GM12878 (cell line): ENCODE results near the gene KLK5. TPM values are rescaled to one million over a fixed set of nuclear protein-coding genes. Genes with fewer than 3 reads are reported as not detected.

Experiments used
- ATAC-seq: fragments of 200-7000 bp; cut with Tn5 transposase; 3 replicates; pipeline ENCODE4 v1.9.1; 2020; ENCODE audit warnings: mild to moderate bottlenecking, moderate library complexity
- BruUV-seq: library from RNA; stranded (reverse); fragments of 400-500 nt; replicated peaks from 2 replicates; lab custom pipeline; 2021; lab: Mats Ljungman, UMichigan
- CTCF ChIA-PET: fragments of 300-600 bp; sonication (Branson Sonifier 250); formaldehyde crosslinking; extraction: SDS; loops from one replicate; lab custom pipeline; 2021; ENCODE audit warnings: inconsistent platforms; lab: Yijun Ruan, JAX
- POLR2A ChIA-PET: fragments of 350-600 bp; formaldehyde crosslinking; extraction: SDS; loops from one replicate; lab custom pipeline; 2021; ENCODE audit warnings: inconsistent platforms; lab: Charles Lee
- RAD21 ChIA-PET: fragments of 300-600 bp; sonication (Branson Sonifier 250); formaldehyde crosslinking; loops from one replicate; lab custom pipeline; 2023; ENCODE audit warnings: antibody characterized with exemption; ENCODE audit not compliant: unreplicated experiment; lab: Charles Lee
- SMC1A ChIA-PET: fragments of 300-600 bp; sonication (Branson Sonifier 250); formaldehyde crosslinking; loops from one replicate; lab custom pipeline; 2023; ENCODE audit not compliant: unreplicated experiment, uncharacterized antibody; lab: Charles Lee
- DNase-seq: peaks from one replicate; pipeline ENCODE4 v3.0.0-alpha.2; 2011; ENCODE audit warnings: low read depth, low spot score
- FAIRE-seq: peaks from 3 replicates; lab custom pipeline; 2011; peaks lifted over from hg19 to GRCh38; lab: Jason Lieb, UNC
- H2AFZ ChIP-seq: 2 replicates; pipeline ENCODE4 v1.6.0; 2011; ENCODE audit warnings: low read depth, low read length, control low read depth; ENCODE audit not compliant: control insufficient read depth
- H3K27ac ChIP-seq: 2 replicates; pipeline ENCODE4 v1.5.1; 2011; ENCODE audit warnings: control low read depth; ENCODE audit not compliant: control insufficient read depth, insufficient read depth
- H3K27me3 ChIP-seq, 2 experiments: replicated peaks in 1 of 2; 2 replicates each; pipeline versions ENCODE4 v1.6.0 to v1.6.1; 2011; ENCODE audit warnings: low read length in 1 of 2; ENCODE audit not compliant: control insufficient read depth in 2 of 2, insufficient read depth in 2 of 2
- H3K36me3 ChIP-seq, 2 experiments: 2 replicates each; pipeline ENCODE4 v1.5.1; 2011; ENCODE audit warnings: low read length in 1 of 2; ENCODE audit not compliant: control insufficient read depth in 2 of 2, insufficient read depth in 2 of 2
- H3K4me1 ChIP-seq: 2 replicates; pipeline ENCODE4 v1.6.1; 2011; ENCODE audit warnings: mild to moderate bottlenecking, low read length, moderate library complexity, mixed read lengths; ENCODE audit not compliant: control insufficient read depth, insufficient read depth
- H3K4me2 ChIP-seq: 2 replicates; pipeline ENCODE4 v1.6.0; 2011; ENCODE audit warnings: control low read depth; ENCODE audit not compliant: control insufficient read depth, insufficient read depth
- H3K4me3 ChIP-seq: fragments of 200-600 bp; sonication (generic); 2 replicates; pipeline ENCODE4 v1.5.1; 2016
- H3K79me2 ChIP-seq: 2 replicates; pipeline ENCODE4 v1.6.0; 2011; ENCODE audit warnings: low read length; ENCODE audit not compliant: control insufficient read depth, insufficient read depth
- H3K9ac ChIP-seq: 2 replicates; pipeline ENCODE4 v1.8.0; 2011; ENCODE audit warnings: low read length, control low read depth, mixed read lengths; ENCODE audit not compliant: control insufficient read depth, insufficient read depth
- H3K9me3 ChIP-seq: replicated peaks from 3 replicates; pipeline ENCODE4 v1.5.1; 2011; ENCODE audit warnings: mild to moderate bottlenecking, low read length; ENCODE audit not compliant: control insufficient read depth, insufficient read depth
- H4K20me1 ChIP-seq: 2 replicates; pipeline ENCODE4 v1.6.0; 2011; ENCODE audit not compliant: control insufficient read depth, insufficient read depth
- KLF5 ChIP-seq: fragments of 450-650 bp; IDR thresholded peaks from 2 replicates; pipeline ENCODE4 v1.6.1; 2014; ENCODE audit warnings: mild to moderate bottlenecking; ENCODE audit not compliant: partially characterized antibody
- MEF2B ChIP-seq: fragments of 450-650 bp; IDR thresholded peaks from 2 replicates; pipeline ENCODE4 v1.6.1; 2018; ENCODE audit warnings: mild to moderate bottlenecking, moderate library complexity; ENCODE audit not compliant: partially characterized antibody, poor library complexity, severe bottlenecking
- NBN ChIP-seq: fragments of 450-650 bp; IDR thresholded peaks from 2 replicates; pipeline ENCODE4 v1.6.1; 2016
- POLR2AphosphoS5 ChIP-seq: IDR thresholded peaks from 2 replicates; pipeline ENCODE4 v1.6.1; 2011; ENCODE audit warnings: mild to moderate bottlenecking, low read length, inconsistent platforms
- RAD51 ChIP-seq: fragments of 450-650 bp; IDR thresholded peaks from 2 replicates; pipeline ENCODE4 v1.6.1; 2016; ENCODE audit warnings: moderate library complexity, mild to moderate bottlenecking, inconsistent platforms
- RUNX3 ChIP-seq: IDR thresholded peaks from 2 replicates; pipeline ENCODE4 v1.6.1; 2012; ENCODE audit warnings: low read length, inconsistent platforms
- SMARCA5 ChIP-seq: fragments of 450-650 bp; IDR thresholded peaks from 2 replicates; pipeline ENCODE4 v1.6.1; 2017; ENCODE audit warnings: mild to moderate bottlenecking
- WGBS: methylation state at CpG from one replicate; pipeline ENCODE4 v1.1.6; 2016; ENCODE audit warnings: low lambda C conversion rate; ENCODE audit not compliant: insufficient replicate concordance, insufficient coverage; ENCODE audit errors: missing lambda C conversion rate; 5-methylcytosine and 5-hydroxymethylcytosine counted together
- in situ Hi-C: fragments of 300-500 bp; cut with MboI; formaldehyde crosslinking; loops from 9 replicates; pipeline ENCODE4 v1.14.3; 2018; ENCODE audit warnings: mixed read lengths
- intact Hi-C: fragments of 100-400 bp; cut with micrococcal nuclease; formaldehyde crosslinking; loops from one replicate; pipeline ENCODE4 v1.14.2; 2022; ENCODE audit not compliant: unreplicated experiment
- polyA plus RNA-seq, 11 experiments: library from polyadenylated mRNA; depleted of rRNA in 4 of 11; unstranded in 6 of 11; stranded (reverse) in 5 of 11; fragments of >200 nt; fragmentation: Nextera tagmentation in 4 of 11; fragmentation: Illumina TruSeq in 1 of 11; extraction: Ambion mirVana in 4 of 11; extraction: Trizol in 1 of 11; gene quantifications; 1 replicate in 1 of 11; 2 replicates in 10 of 11; pipeline versions ENCODE4 v1.2.1 to v1.2.3, GENCODE V29; 2011 to 2016; ENCODE audit warnings: inconsistent platforms in 2 of 11, missing spikeins in 2 of 11, low read depth in 1 of 11
- total RNA-seq, 4 experiments: library from RNA; depleted of rRNA in 3 of 4; stranded (reverse); fragments of >200 nt in 3 of 4; fragmentation: Illumina TruSeq in 1 of 4; extraction: Trizol in 1 of 4; gene quantifications; 2 replicates each; pipeline versions ENCODE4 v1.2.1 to v1.2.3, GENCODE V29; 2013 to 2021
- TF ChIP-seq, protein P1 (sequence below): fragments of 450-650 bp; IDR thresholded peaks from 2 replicates; pipeline ENCODE4 v1.6.1; 2017; ENCODE audit warnings: borderline replicate concordance
- TF ChIP-seq, protein P2 (sequence below): fragments of 450-650 bp; conservative IDR thresholded peaks from 2 replicates; pipeline ENCODE4 v1.6.1; 2017; ENCODE audit warnings: mild to moderate bottlenecking, moderate library complexity
- TF ChIP-seq, protein P3 (sequence below): fragments of 450-650 bp; IDR thresholded peaks from 2 replicates; pipeline ENCODE4 v1.6.1; 2017; ENCODE audit warnings: low read depth, mild to moderate bottlenecking, moderate library complexity
- TF ChIP-seq, protein P4 (sequence below): IDR thresholded peaks from 2 replicates; pipeline ENCODE4 v1.6.1; 2012; ENCODE audit warnings: low read length, inconsistent platforms

Gene KLK5
- total and polyA plus RNA-seq, 10 of the 15 experiments (the other 5 are each of a cell fraction or from before 2014, with no cell fraction given): 0.16 TPM; not detected in 9

DNA sequence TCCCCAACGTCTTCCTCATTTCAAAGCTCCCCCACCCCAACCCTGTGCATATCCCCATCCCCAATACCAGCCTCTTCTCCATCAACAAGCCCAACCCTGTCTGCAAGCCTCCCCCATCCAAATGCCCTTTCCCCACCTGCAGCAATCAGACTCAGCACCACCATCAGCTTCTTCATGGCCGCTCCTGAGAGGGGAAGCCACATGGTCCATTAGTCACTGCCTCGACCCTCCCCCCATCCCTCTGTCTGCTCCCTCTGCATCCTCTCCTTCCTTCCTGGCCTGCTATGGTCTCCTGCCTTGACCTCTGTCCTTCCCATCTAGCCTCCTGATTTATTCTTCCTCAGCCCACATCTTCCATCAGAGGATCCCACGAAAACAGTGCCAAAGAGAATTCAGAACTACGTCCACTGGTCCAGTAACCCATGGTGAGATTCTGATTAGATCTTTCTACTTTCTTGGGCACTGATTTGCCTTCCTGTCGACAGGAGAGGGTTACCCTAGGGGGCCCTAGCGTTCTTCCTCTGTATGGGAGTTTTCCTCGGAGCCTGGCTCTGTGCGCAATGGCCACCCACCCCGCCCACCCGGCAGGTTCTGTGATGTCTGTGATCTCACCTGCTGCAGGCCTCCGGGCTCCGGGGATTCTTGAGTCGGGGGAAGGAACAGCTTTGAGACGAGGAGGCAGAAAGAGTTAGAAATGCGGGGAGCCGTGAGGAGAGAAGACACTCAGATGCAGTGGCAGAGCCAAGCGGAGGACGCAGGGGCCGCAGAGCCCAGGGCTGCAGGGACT is 15.3 kb upstream of the KLK5 start:
- Histone ChIP-seq H2AFZ (no peak overlapping the region), H4K20me1 (no peaks in the 10 kb centered on the region), H3K4me2 (no peak overlapping the region), H3K36me3 (no peaks in the 10 kb centered on the region), H3K79me2 (no peaks in the 10 kb centered on the region), H3K9me3 (no peaks in the 10 kb centered on the region), H3K4me3 (no peak overlapping the region), H3K4me1 (no peaks in the 10 kb centered on the region), H3K27ac (no peak overlapping the region), H3K27me3 (peaks cover 2% of the 10 kb centered on the region in 2 experiments; a peak in 3 of 4 replicates), H3K9ac (no peak overlapping the region)
- ChIA-PET RAD21 (no interaction called here), POLR2A (no interaction called here), SMC1A (interaction anchor here (0.8 kb wide), 1 partner anchor 394 kb away, joined by 3 read pairs; no protein-coding TSS in a partner anchor), CTCF (no interaction called here)
- ATAC-seq (no peak), FAIRE-seq (no peak), DNase-seq (no peak)
- intact Hi-C loops: no loop called here
- in situ Hi-C loops: no loop called here
- 19% methylated on average over 16 of the region's 20 CpGs for WGBS
- TF ChIP-seq POLR2AphosphoS5 (no peak), RAD51 (no peak), KLF5 (no peak)
- BruUV-seq: no TSS peak

DNA sequence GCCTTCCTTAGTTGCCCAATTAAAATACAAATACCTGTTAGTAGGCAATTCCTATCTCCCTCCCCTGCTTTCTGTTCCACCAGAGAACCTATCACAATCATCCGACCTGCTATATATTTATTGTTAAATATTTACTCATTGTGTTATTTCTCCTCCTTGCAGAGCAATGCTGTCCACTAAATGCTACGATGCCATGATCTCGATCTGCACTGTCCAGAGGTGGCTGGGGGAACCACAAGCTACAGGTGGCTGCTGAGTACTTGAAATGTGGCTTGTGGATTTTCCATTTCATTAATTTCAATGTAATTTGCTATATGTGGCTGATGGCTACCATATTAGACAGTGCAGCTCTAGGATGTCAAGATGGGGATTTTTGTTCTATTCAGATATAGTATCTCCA is 11.4 kb upstream of the KLK5 start:
- ChIA-PET SMC1A (no interaction called here), POLR2A (no interaction called here), CTCF (no interaction called here), RAD21 (no interaction called here)
- WGBS: 4% methylated on average over 3 of the region's 3 CpGs
- H3K4me2 ChIP-seq: no peak overlapping the region
- in situ Hi-C loops (no loop called here), intact Hi-C loops (no loop called here)
- no peaks in the 10 kb centered on the region; a peak in 2 of 4 replicates for H3K27me3 ChIP-seq
- no peak for DNase-seq
- no TSS peak for BruUV-seq
- no peaks in the 10 kb centered on the region for H3K36me3 ChIP-seq
- no peak overlapping the region for H3K4me3 ChIP-seq
- no peaks in the 10 kb centered on the region for H4K20me1 ChIP-seq
- no peak overlapping the region for H2AFZ ChIP-seq
- H3K9me3 ChIP-seq: no peaks in the 10 kb centered on the region; the same call in 2 of the 3 replicates
- H3K9ac ChIP-seq: no peak overlapping the region
- no peak for FAIRE-seq
- no peaks in the 10 kb centered on the region for H3K4me1 ChIP-seq
- H3K79me2 ChIP-seq: no peaks in the 10 kb centered on the region
- H3K27ac ChIP-seq: no peak overlapping the region
- ATAC-seq: no peak
- TF ChIP-seq NBN (no peak), SMARCA5 (no peak), MEF2B (no peak), RUNX3 (no peak)
- TF ChIP-seq, protein P1, sequence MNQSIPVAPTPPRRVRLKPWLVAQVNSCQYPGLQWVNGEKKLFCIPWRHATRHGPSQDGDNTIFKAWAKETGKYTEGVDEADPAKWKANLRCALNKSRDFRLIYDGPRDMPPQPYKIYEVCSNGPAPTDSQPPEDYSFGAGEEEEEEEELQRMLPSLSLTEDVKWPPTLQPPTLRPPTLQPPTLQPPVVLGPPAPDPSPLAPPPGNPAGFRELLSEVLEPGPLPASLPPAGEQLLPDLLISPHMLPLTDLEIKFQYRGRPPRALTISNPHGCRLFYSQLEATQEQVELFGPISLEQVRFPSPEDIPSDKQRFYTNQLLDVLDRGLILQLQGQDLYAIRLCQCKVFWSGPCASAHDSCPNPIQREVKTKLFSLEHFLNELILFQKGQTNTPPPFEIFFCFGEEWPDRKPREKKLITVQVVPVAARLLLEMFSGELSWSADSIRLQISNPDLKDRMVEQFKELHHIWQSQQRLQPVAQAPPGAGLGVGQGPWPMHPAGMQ: no peak
- TF ChIP-seq, protein P2, sequence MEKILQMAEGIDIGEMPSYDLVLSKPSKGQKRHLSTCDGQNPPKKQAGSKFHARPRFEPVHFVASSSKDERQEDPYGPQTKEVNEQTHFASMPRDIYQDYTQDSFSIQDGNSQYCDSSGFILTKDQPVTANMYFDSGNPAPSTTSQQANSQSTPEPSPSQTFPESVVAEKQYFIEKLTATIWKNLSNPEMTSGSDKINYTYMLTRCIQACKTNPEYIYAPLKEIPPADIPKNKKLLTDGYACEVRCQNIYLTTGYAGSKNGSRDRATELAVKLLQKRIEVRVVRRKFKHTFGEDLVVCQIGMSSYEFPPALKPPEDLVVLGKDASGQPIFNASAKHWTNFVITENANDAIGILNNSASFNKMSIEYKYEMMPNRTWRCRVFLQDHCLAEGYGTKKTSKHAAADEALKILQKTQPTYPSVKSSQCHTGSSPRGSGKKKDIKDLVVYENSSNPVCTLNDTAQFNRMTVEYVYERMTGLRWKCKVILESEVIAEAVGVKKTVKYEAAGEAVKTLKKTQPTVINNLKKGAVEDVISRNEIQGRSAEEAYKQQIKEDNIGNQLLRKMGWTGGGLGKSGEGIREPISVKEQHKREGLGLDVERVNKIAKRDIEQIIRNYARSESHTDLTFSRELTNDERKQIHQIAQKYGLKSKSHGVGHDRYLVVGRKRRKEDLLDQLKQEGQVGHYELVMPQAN: no peak
- TF ChIP-seq, protein P3, sequence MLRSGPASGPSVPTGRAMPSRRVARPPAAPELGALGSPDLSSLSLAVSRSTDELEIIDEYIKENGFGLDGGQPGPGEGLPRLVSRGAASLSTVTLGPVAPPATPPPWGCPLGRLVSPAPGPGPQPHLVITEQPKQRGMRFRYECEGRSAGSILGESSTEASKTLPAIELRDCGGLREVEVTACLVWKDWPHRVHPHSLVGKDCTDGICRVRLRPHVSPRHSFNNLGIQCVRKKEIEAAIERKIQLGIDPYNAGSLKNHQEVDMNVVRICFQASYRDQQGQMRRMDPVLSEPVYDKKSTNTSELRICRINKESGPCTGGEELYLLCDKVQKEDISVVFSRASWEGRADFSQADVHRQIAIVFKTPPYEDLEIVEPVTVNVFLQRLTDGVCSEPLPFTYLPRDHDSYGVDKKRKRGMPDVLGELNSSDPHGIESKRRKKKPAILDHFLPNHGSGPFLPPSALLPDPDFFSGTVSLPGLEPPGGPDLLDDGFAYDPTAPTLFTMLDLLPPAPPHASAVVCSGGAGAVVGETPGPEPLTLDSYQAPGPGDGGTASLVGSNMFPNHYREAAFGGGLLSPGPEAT: no peak
- TF ChIP-seq, protein P4, sequence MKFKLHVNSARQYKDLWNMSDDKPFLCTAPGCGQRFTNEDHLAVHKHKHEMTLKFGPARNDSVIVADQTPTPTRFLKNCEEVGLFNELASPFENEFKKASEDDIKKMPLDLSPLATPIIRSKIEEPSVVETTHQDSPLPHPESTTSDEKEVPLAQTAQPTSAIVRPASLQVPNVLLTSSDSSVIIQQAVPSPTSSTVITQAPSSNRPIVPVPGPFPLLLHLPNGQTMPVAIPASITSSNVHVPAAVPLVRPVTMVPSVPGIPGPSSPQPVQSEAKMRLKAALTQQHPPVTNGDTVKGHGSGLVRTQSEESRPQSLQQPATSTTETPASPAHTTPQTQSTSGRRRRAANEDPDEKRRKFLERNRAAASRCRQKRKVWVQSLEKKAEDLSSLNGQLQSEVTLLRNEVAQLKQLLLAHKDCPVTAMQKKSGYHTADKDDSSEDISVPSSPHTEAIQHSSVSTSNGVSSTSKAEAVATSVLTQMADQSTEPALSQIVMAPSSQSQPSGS: no peak
